Activated CD4-positive, CD25-positive, alpha-beta regulatory T cell treated with anti-CD3 and anti-CD28 coated beads, Interleukin-2, amount 50 U/mL, for 72 hours (primary cell): Measurements from ENCODE around the gene TLR8.
A peak's percentile ranks its signal among the peaks of the same experiment; 100 is the strongest.
"Not testable (repeated sequence)": the region's sequence is repeated elsewhere in the genome, so short reads cannot be mapped to it uniquely, and the experiment has no call there.

ENCODE experiments used
- DNase-seq: peaks from one replicate; pipeline ENCODE4 v3.0.0; 2021

TLR8 gene

GRCh38 chrX:12947545-12948235, 41.3 kb downstream of the TLR8 start:
- no peak for DNase-seq

DNA sequence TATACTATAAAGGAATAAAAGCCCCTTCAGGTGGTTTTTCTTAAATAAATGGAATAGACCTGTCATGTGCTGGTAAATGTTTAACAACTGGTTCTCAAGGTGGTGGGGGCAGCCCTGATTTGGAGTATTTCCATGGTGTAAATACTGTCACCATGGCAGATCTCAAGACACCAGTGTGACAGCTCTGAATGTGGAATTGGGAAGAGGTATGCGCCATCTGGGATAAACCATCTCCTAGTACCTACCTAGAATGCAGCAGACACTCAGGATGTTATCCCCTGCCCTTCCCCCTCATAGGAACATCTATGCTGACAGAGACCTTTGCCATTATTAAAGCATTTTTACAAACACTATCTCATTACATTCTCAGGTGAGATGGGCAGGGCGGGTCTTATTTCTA, 42.1 kb downstream of the TLR8 start:
- DNase-seq, result no peak

GRCh38 chrX:12949205-12949926, 42.9 kb downstream of the TLR8 start:
- no peak for DNase-seq

DNA sequence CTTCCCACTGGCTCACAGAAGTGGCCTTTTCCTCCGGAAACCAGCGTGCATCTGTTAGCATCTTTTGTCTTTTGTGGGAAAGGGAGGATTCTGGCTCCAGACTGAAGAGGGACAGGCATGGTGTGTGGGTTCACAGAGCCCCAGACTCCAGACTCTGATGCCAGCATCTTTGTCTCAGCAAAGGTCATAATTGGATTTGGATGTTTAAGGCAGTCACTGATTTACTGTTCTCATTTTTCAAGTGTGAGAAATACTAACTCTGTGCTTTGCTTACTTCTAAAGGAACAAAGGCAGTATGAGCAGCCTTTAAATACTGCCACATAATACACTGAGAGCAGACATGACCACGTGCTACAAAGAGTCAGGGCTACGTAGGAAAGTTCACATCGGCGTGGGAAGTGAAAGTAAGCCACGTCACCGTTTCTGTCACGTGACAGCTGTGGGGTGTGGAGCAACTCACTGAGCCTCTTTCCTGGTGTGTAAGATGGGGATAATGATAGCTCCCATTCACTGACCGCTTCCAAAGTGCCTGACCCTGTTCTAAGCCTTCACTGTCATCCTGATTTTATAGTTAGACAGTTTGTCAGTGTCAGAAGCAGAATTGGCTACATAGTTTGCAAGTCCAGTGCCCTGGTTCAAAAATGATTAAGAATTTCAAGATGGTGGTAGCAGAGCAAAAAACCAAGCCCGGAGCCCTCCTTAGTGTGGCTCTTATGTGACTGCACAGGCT, 43.7 kb downstream of the TLR8 start:
- peak; percentile 79 for DNase-seq

DNA sequence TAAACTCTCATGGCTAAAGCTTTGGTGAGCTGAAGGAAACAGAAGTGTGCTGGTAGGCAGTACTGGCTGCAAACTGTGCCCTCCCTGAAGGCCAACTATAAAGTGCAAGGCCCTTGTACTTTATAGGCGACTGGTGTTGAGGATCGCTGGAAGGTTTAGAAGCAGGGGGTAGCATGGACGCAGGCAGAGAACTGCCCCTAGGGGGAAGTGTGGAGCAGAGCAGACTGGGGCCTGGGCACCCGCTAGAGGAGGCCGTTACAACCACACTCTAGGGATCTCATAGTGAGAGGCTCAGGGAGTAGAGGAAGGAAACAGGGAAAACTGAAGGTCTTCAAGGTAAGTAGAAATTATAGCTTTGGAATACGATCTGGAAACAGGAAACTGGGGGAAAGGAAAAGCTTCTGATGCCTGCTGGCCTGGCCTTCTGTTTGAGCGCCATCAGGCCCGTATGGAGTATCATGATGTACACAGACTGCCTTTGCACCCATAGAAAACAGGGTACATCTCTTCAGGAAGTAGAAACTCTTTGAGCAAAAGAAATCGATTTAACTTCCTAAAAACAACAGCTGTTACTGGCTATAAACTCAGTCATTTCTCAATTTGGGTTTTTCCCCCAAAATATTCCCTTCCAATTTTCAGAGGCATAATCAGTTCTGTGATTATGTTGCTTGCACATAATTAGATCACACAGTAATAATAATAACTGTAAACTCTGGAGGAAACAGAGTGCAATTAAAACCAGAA, 44.6 kb downstream of the TLR8 start:
- peak; percentile 69 for DNase-seq

GRCh38 chrX:12951595-12951975, 45.2 kb downstream of the TLR8 start:
- DNase-seq, result no peak

DNA sequence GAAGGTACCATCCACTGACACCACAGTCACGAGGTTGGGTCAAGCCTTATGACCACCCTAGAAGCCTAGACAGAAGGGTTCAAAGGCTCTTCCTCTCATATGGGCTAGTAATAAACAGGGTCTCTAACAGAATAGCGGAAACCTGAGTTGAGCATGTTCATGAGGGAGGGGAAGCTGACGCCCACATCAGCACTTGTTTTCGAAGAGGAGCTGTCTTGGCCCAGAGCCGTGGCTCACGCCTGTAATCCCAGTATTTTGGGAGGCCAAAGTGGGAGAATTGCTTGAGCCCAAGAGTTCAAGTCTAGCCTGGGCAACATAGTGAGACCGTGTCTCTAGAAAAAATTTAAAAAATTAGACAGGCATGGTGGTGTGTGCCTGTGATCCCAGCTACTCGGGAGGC, 47.0 kb downstream of the TLR8 start:
- no peak for DNase-seq

- DNase-seq, result no peak
Measured at GRCh38 chrX:12954376-12954775, 48.0 kb downstream of the TLR8 start.

DNA sequence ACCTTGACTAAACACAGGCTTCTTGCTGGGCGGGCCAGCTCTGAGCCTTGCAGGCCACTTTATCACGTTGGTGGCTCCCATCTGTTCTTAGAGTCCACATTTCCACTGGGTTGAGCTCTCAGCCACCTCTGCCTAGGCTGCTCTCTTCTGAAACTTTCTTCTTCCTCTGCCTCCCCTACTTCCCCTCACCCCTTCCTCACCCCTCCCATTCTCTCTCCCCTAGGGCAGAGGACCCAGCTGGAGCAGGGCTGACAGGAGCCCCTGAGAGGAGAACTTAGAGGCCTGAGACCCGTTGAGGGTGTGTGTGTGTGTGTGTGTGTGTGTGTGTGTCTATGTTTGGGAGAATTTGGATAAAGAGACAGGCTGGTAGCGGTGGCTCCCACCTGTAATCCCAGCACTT, 48.6 kb downstream of the TLR8 start:
- DNase-seq, result no peak

- DNase-seq, result peak; percentile 66
Measured at GRCh38 chrX:12955882-12956703, 49.7 kb downstream of the TLR8 start.

DNA sequence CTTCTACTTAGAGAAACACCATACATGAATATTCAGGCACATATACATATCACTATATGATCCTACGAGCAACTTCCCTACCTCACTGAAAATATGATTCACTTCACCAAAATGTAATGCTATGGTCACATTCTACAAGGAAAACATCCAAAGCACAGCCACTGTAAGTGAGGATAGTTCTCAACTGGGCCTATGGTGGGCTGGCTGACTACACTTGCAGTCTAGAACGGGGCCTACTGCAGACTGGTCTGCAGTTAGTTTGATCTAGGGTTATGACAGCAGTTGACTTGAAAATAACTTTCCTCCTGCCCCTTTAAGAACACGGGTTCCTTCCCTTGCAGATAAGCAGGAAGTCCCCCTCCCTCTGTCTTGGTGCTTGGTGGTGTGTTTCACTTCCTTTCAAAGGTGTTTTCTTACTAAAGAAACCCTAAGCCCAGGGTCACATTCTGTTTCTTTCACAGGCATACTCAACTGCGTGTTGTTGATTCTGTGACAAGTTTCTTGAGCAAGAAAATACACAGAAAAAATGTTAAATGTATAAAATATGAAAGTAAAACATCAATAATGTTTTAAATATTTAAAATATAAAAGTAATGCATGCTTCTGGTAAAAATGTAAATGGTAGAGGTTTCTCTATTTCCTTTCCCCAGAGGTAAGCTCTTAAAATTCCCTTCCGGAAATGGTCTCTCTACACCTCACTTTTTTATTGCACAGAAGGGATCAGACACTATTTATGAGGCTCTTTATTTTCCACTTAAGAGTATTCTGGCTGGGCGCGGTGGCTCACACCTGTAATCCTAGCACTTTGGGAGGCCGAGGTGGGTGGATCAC, 50.5 kb downstream of the TLR8 start:
- peak; percentile 48 for DNase-seq

GRCh38 chrX:12958059-12958458, 51.6 kb downstream of the TLR8 start:
- DNase-seq, result no peak

DNA sequence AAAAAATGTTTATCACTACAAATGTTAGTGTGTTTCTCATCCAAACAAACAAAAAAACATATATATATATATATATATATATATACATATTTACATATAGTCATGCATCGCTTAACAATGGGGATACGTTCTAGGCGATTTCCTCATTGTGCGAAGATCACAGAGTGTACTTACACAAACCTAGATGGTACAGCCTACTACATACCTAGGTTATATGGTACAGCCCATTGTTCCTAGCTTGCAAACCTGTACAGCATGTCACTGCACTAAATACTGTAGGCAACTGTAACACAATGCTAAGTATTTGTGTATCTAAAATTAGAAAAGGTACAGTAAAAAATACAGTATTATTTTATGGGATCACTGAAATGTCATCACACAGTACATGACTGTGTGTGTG, 52.0 kb downstream of the TLR8 start:
- DNase-seq, result no peak

- no peak for DNase-seq
Measured at GRCh38 chrX:12961196-12961718, 54.8 kb downstream of the TLR8 start.

DNA sequence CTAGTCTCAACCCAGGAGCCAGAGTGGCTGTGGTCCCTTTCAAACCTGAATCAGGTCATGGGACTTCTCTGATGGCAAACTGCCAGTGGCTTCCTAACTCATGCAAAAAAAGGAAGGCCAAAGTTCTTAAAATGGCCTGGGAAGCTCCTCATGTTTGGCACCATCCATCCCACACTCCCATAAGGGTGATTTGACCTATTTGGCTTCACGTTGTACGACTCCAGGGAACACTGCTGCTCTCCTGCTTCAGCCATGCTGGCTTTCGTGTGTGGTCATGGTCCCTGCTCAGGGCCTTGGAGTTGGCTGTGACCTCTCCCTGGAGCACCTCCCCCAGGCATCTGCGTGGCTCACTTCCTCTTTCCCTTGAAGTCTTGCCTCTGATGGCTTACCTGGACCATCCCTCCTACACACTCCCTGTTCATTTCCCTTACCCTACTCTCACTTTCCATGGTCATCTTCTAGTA, 55.7 kb downstream of the TLR8 start:
- no peak for DNase-seq

- not testable (repeated sequence) for DNase-seq
Measured at GRCh38 chrX:12963210-12963850, 56.9 kb downstream of the TLR8 start.

DNA sequence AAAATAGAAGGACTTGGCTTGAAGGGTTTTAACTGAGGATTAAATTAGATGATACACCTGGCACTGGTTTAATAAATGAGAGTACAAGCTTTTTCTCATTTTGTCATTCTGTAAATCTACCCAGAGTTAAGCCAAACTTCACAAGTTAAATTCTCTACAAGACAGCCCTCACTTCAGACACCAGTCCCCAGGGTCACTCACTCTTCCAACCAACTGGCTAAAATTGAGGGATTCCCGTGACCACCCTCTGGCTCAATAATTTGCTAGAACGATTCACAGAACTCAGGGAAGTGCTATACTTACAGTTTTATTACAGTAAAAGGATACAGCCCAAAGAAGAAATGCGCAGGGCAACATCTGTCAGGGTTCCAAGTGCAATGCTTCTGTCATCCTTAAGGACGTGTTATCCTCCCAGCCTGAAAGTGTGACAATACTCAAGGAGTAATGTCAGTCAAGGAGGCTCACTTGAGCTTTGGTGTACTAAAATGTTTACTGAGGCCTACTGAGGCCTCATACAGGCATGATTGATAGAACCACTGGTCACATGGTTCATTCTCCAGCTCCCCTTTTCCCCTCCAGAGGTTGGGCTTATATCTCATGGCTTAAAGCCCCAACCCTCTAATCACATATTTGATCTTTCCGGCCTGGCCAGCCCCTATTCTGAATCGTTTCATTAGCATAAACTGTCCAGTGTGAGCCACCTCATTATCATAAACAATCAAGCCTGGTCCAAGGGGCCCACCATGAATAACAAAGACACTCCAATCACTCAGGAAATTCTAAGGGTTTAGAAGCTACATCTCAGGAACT, 58.9 kb downstream of the TLR8 start:
- DNase-seq, result no peak

DNA sequence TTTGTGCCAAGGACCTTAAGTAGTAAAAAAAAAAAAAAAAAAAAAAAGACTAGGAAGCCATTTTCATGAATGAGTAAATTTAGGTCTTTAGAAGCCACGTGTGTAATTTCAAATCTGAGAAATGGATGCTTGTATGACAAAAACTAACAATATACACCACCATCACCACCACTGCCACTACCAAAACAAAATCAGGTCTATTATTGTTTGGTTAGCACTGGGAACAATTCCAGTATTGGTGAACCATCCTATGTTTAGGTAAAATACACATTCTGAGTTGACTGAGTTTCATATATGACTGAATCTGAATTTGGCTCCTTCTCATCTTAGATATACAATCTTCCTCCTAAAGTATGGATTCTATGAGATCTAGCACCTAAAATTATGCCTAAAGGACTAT, 59.7 kb downstream of the TLR8 start:
- no peak for DNase-seq

DNA sequence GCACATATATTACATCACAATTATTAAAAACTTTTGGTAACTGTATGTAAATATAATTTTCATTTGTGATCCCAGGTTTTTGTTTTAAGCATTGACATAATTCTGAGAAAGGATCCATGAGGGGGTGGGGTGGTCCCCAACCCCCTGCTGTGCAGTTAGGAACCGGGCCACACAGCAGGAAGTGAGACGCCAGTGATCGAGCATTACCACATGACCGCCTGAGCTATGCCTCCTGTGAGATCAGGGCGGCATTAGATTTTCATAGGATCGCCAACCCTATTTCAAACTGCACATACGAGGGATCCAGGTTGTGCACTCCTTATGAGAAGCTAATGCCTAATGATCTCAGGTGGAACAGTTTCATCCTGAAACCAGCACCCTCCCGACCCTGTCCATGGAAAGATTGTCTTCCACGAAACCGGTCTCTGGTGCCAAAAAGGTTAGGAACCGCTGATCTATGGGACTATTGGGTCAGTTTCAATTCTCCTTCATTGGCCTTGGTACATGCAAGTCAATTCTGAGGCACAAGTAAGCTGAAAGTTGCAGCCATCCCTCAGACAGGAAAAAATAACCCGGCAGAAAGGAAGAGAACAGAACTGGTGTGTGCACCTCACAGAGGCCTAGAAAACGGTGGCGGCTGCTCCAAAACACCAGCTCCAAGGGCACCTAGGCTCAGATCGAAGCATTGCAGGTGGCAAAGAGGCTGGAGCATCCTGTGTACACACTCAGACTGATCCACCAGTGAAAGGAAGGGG, 61.5 kb downstream of the TLR8 start:
- DNase-seq, result no peak
